ENCODE results near the gene BHLHE40.

BHLHE40 gene

GRCh38 chr3:5016211-5017161, 37.2 kb downstream of the BHLHE40 start:
- Histone ChIP-seq H3K4me3 (ENCODE audit: low read depth in 1 of 2, low read length in 2 of 2) (no peak overlapping the region), H3K4me1 (ENCODE audit: insufficient read depth, low read length) (peaks cover 9% of the 10 kb centered on the region), H3K9me3 (ENCODE audit: low read length) (no peaks in the 10 kb centered on the region), H3K27me3 (ENCODE audit: control insufficient read depth in 1 of 2, insufficient read depth in 2 of 2, low read length in 2 of 2) (no peaks in the 10 kb centered on the region), H3K36me3 (ENCODE audit: insufficient read depth, low read length) (no peaks in the 10 kb centered on the region), H3K27ac (ENCODE audit: low read depth, low read length) (no peak overlapping the region), H3K9ac (ENCODE audit: low read length) (no peak overlapping the region)

DNA sequence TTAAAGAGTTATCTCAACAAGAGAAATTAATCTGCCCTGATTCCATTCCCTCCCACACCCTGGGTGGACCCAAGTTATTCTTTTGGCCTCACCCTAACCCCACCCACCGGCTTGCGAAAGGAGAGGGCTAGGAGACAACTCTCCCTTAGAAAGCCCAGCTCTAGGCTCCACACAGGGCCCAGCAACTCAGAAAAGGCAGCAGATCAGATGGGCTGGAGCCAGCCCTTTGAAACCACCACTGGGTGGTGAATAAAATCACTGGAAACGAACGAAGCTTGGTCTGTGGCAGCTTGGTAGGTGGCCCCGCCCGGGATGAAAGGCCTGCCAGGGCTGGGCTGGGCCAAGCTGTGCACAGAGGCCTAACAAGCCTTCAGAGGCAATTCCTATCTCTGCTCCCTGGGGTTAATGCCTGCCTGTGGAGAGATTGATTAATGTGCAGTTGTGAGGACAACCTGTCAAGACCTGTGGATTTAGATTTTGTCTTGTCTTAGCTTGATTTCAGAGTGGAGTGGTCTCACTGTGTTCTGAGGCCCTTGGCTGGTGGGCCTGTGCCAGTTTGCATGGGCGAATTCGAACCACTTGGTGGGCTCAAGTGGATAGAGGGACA, 38.8 kb downstream of the BHLHE40 start:
- no peaks in the 10 kb centered on the region for H3K9me3 ChIP-seq (ENCODE audit: low read length)
- no peaks in the 10 kb centered on the region for H3K27me3 ChIP-seq (ENCODE audit: control insufficient read depth in 1 of 2, insufficient read depth in 2 of 2, low read length in 2 of 2)
- peak overlapping the region; percentile 16 for H3K27ac ChIP-seq (ENCODE audit: low read depth, low read length)
- H3K9ac ChIP-seq (ENCODE audit: low read length) = no peak overlapping the region
- H3K4me3 ChIP-seq (ENCODE audit: low read depth in 1 of 2, low read length in 2 of 2) = no peak overlapping the region
- peaks cover 9% of the 10 kb centered on the region for H3K4me1 ChIP-seq (ENCODE audit: insufficient read depth, low read length)
- no peaks in the 10 kb centered on the region for H3K36me3 ChIP-seq (ENCODE audit: insufficient read depth, low read length)

- Histone ChIP-seq H3K27me3 (ENCODE audit: control insufficient read depth in 1 of 2, insufficient read depth in 2 of 2, low read length in 2 of 2) (no peaks in the 10 kb centered on the region), H3K9me3 (ENCODE audit: low read length) (no peaks in the 10 kb centered on the region), H3K9ac (ENCODE audit: low read length) (no peak overlapping the region), H3K4me1 (ENCODE audit: insufficient read depth, low read length) (peaks cover 9% of the 10 kb centered on the region), H3K4me3 (ENCODE audit: low read depth in 1 of 2, low read length in 2 of 2) (no peak overlapping the region), H3K36me3 (ENCODE audit: insufficient read depth, low read length) (no peaks in the 10 kb centered on the region), H3K27ac (ENCODE audit: low read depth, low read length) (no peak overlapping the region)
Observed at GRCh38 chr3:5019411-5020241, 40.4 kb downstream of the BHLHE40 start.

- H3K9me3 ChIP-seq (ENCODE audit: low read length) = no peaks in the 10 kb centered on the region
- H3K4me1 ChIP-seq (ENCODE audit: insufficient read depth, low read length) = peaks cover 9% of the 10 kb centered on the region
- H3K4me3 ChIP-seq (ENCODE audit: low read depth in 1 of 2, low read length in 2 of 2) = no peak overlapping the region
- no peak overlapping the region for H3K9ac ChIP-seq (ENCODE audit: low read length)
- no peak overlapping the region for H3K27ac ChIP-seq (ENCODE audit: low read depth, low read length)
- no peaks in the 10 kb centered on the region for H3K27me3 ChIP-seq (ENCODE audit: control insufficient read depth in 1 of 2, insufficient read depth in 2 of 2, low read length in 2 of 2)
- H3K36me3 ChIP-seq (ENCODE audit: insufficient read depth, low read length) = no peaks in the 10 kb centered on the region
Observed at GRCh38 chr3:5020242-5020722, 41.0 kb downstream of the BHLHE40 start.

DNA sequence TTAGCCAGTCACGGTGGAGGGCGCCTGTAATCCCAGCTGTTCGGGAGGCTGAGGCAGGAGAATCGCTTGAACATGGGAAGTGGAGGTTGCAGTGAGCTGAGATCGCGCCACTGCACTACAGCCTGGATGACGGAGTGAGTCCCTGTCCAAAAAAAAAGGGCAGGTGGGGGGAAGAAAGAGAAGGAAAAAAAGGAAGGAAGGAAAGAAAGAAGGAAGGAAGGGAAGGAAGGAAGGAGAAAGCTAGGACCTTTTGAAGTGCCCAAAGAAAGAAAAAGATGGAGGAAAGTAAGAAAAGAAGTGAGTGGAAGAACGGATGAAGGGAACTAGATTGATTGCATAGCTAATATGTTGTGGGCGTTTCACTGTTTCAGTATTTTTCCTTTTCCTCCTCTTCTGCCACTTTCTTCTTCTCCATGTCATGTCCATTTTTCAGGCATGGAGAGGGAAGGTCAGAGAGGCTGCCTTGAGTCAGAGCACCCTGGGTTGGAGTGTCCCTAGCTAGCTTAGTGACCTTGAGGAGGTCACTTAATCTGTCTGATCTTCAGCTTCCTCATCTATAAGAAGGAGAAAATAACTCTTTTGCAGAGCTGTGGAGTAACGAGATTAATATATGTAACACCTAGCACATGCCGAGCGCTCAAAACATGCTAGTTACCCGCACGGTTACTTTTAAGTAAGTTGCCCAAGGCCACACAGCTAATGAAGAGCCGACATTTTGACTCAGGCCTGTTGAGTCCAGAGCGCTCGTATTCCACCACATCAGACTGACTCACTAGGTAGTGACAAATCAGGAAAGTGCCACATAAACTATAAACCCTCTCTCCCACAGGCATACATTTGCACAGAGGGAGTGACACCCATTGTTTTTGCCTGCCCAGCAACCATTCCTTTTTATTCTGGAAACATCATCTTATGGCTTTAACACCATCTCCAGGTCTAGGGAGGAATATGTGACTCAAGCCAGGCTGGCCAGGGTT, 42.2 kb downstream of the BHLHE40 start:
- Histone ChIP-seq H3K27me3 (ENCODE audit: control insufficient read depth in 1 of 2, insufficient read depth in 2 of 2, low read length in 2 of 2) (no peaks in the 10 kb centered on the region), H3K9ac (ENCODE audit: low read length) (no peak overlapping the region), H3K27ac (ENCODE audit: low read depth, low read length) (no peak overlapping the region), H3K4me3 (ENCODE audit: low read depth in 1 of 2, low read length in 2 of 2) (no peak overlapping the region), H3K36me3 (ENCODE audit: insufficient read depth, low read length) (no peaks in the 10 kb centered on the region), H3K9me3 (ENCODE audit: low read length) (no peaks in the 10 kb centered on the region), H3K4me1 (ENCODE audit: insufficient read depth, low read length) (peaks cover 12% of the 10 kb centered on the region)

GRCh38 chr3:5022187-5022965, 43.1 kb downstream of the BHLHE40 start:
- H3K27me3 ChIP-seq (ENCODE audit: control insufficient read depth in 1 of 2, insufficient read depth in 2 of 2, low read length in 2 of 2) = no peaks in the 10 kb centered on the region
- no peaks in the 10 kb centered on the region for H3K36me3 ChIP-seq (ENCODE audit: insufficient read depth, low read length)
- H3K4me1 ChIP-seq (ENCODE audit: insufficient read depth, low read length) = peaks cover 12% of the 10 kb centered on the region
- no peak overlapping the region for H3K4me3 ChIP-seq (ENCODE audit: low read depth in 1 of 2, low read length in 2 of 2)
- no peaks in the 10 kb centered on the region for H3K9me3 ChIP-seq (ENCODE audit: low read length)
- H3K9ac ChIP-seq (ENCODE audit: low read length) = no peak overlapping the region
- no peak overlapping the region for H3K27ac ChIP-seq (ENCODE audit: low read depth, low read length)

- H3K4me3 ChIP-seq (ENCODE audit: low read depth in 1 of 2, low read length in 2 of 2) = no peak overlapping the region
- H3K9ac ChIP-seq (ENCODE audit: low read length) = no peak overlapping the region
- no peak overlapping the region for H3K27ac ChIP-seq (ENCODE audit: low read depth, low read length)
- H3K27me3 ChIP-seq (ENCODE audit: control insufficient read depth in 1 of 2, insufficient read depth in 2 of 2, low read length in 2 of 2) = no peaks in the 10 kb centered on the region
- peaks cover 8% of the 10 kb centered on the region for H3K4me1 ChIP-seq (ENCODE audit: insufficient read depth, low read length)
- no peaks in the 10 kb centered on the region for H3K9me3 ChIP-seq (ENCODE audit: low read length)
- no peaks in the 10 kb centered on the region for H3K36me3 ChIP-seq (ENCODE audit: insufficient read depth, low read length)
Observed at GRCh38 chr3:5022966-5023776, 43.9 kb downstream of the BHLHE40 start.

DNA sequence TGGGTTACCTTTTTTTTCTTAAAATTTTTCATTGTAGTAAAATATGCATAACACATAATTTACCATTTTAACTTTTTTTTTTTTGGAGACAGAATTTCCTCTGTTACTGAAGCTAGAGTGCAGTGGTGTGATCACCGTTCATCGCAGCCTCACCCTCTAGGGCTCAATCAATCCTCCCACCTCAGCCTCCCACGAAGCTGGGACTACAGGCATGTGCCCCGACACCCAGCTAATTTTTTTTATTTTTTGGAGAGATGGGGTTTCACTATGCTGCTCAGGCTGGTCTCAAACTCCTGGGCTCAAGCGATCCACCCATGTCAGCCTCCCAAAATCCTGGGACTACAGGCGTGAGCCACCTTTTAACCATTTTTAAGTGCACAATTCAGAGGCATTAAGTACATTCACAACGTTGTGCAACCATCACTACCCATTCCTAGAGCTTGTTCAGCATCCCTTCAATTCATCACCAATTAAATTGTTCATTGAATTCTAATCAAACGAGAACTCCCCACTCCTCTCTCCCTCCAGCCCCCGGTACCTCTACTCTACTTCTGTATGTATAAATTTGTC, 44.6 kb downstream of the BHLHE40 start:
- Histone ChIP-seq H3K4me1 (ENCODE audit: insufficient read depth, low read length) (peaks cover 3% of the 10 kb centered on the region), H3K9me3 (ENCODE audit: low read length) (no peaks in the 10 kb centered on the region), H3K9ac (ENCODE audit: low read length) (no peak overlapping the region), H3K27me3 (ENCODE audit: control insufficient read depth in 1 of 2, insufficient read depth in 2 of 2, low read length in 2 of 2) (no peaks in the 10 kb centered on the region), H3K4me3 (ENCODE audit: low read depth in 1 of 2, low read length in 2 of 2) (no peak overlapping the region), H3K36me3 (ENCODE audit: insufficient read depth, low read length) (no peaks in the 10 kb centered on the region), H3K27ac (ENCODE audit: low read depth, low read length) (no peak overlapping the region)

- H3K36me3 ChIP-seq (ENCODE audit: insufficient read depth, low read length) = no peaks in the 10 kb centered on the region
- H3K4me1 ChIP-seq (ENCODE audit: insufficient read depth, low read length) = peaks cover 3% of the 10 kb centered on the region
- no peak overlapping the region for H3K9ac ChIP-seq (ENCODE audit: low read length)
- no peaks in the 10 kb centered on the region for H3K27me3 ChIP-seq (ENCODE audit: control insufficient read depth in 1 of 2, insufficient read depth in 2 of 2, low read length in 2 of 2)
- H3K27ac ChIP-seq (ENCODE audit: low read depth, low read length) = peak overlapping the region; percentile 65
- no peaks in the 10 kb centered on the region for H3K9me3 ChIP-seq (ENCODE audit: low read length)
- H3K4me3 ChIP-seq (ENCODE audit: low read depth in 1 of 2, low read length in 2 of 2) = peak overlapping the region in 1 of 2 donors; percentile 85
Observed at GRCh38 chr3:5026046-5026362, 46.8 kb downstream of the BHLHE40 start.
